Right lobe of liver (tissue), 6 donors: Measurements from ENCODE around the gene RNF44. TPM values are rescaled to one million over a fixed set of nuclear protein-coding genes. Genes with fewer than 3 reads are reported as not detected.

Experiments used
- ATAC-seq, 4 donors: fragments of 200-7000 bp; cut with Tn5 transposase; one replicate each; pipeline ENCODE4 v1.9.1; 2020; ENCODE audit warnings: mild to moderate bottlenecking in 4 of 4, moderate library complexity in 4 of 4
- DNase-seq, 3 donors: peaks; one replicate each; pipeline ENCODE4 v3.0.0-alpha.2; 2020
- H3K27ac ChIP-seq, 3 donors: fragments of 200-600 bp; one replicate each; pipeline ENCODE4 v1.8.0; 2022
- H3K27me3 ChIP-seq, 2 donors: fragments of 200-600 bp; one replicate each; pipeline ENCODE4 v1.8.0; 2022
- H3K36me3 ChIP-seq, 4 donors: fragments of 200-600 bp; sonication (generic) in 1 of 4; one replicate each; pipeline versions ENCODE4 v1.5.1 to v1.8.0; 2017 to 2022; ENCODE audit warnings: control low read depth in 1 of 4
- H3K4me1 ChIP-seq, 4 donors: fragments of 200-600 bp; sonication (generic) in 1 of 4; one replicate each; pipeline versions ENCODE4 v1.5.1 to v1.8.0; 2017 to 2022; ENCODE audit warnings: control low read depth in 1 of 4
- H3K4me3 ChIP-seq, 3 donors: fragments of 200-600 bp; one replicate each; pipeline ENCODE4 v1.8.0; 2022
- H3K9me3 ChIP-seq, 4 donors: fragments of 200-600 bp; sonication (generic) in 1 of 4; one replicate each; pipeline versions ENCODE4 v1.5.1 to v1.8.0; 2017 to 2022; ENCODE audit warnings: control low read depth in 1 of 4
- CTCF ChIP-seq, 4 donors: fragments of 200-600 bp in 3 of 4; fragments of 450-650 bp in 1 of 4; IDR thresholded peaks; one replicate each; pipeline versions ENCODE4 v1.5.1 to v1.8.0; 2016 to 2022; ENCODE audit warnings: antibody characterized with exemption in 4 of 4, mild to moderate bottlenecking in 2 of 4
- POLR2A ChIP-seq: fragments of 450-650 bp; IDR thresholded peaks from one replicate; pipeline ENCODE4 v1.6.1; 2017; ENCODE audit warnings: antibody characterized with exemption, mild to moderate bottlenecking
- WGBS: methylation state at CpG from one replicate; pipeline ENCODE4 v1.1.6; 2018; ENCODE audit warnings: low coverage, low lambda C conversion rate; ENCODE audit not compliant: insufficient coverage; ENCODE audit errors: missing lambda C conversion rate; 5-methylcytosine and 5-hydroxymethylcytosine counted together
- intact Hi-C, 2 donors: fragments of 100-400 bp; cut with DNase I; formaldehyde crosslinking; loops; one replicate each; pipeline versions ENCODE4 v1.11.2 to v1.14.1; 2022
- total RNA-seq, 6 experiments: library from RNA; depleted of rRNA in 2 of 6; stranded (reverse); fragments of >200 nt in 2 of 6; fragmentation: NEBNext Ultra II Directional in 3 of 6; extraction: Animal tissue kit (Norgen Biotek cat#: 25700) in 3 of 6; gene quantifications; one replicate each; pipeline versions ENCODE4 v1.1.0 to v1.2.4, GENCODE V29; 2016 to 2023
- donor health status: DM: no; HTN: yes; CAD: no.
- donor health status: DM: no; HTN: no; CAD: no.
- donor health status: DM: no; HTN: no; CAD: no.
- donor health status: DM: no; HTN: yes; CAD: no.
- donor health status: DM: no; HTN: yes; CAD: no.

The RNF44 gene
- total RNA-seq, 6 experiments from 2014 or later = 5.1 to 16.3 (median 12.7) TPM

- no peaks in the 10 kb centered on the region for H3K9me3 ChIP-seq
- H3K27me3 ChIP-seq = no peaks in the 10 kb centered on the region
- TF ChIP-seq POLR2A (no peak), CTCF (IDR thresholded peaks at IDR 0.05) (no peak)
- H3K27ac ChIP-seq = no peak overlapping the region
- DNase-seq = no peak
- no peak for ATAC-seq
- 94% methylated on average over 5 of the region's 5 CpGs for WGBS
- no peak overlapping the region for H3K4me3 ChIP-seq
- H3K36me3 ChIP-seq = peaks cover 0 to 92% (median 40%) of the 10 kb centered on the region in 4 donors
- intact Hi-C loops = no loop called here
- no peaks in the 10 kb centered on the region for H3K4me1 ChIP-seq
Measured at GRCh38 chr5:176499273-176499672, 37.9 kb downstream of the RNF44 start.

GRCh38 chr5:176497852-176498251, 39.4 kb downstream of the RNF44 start:
- ATAC-seq = no peak
- Histone ChIP-seq H3K27me3 (no peaks in the 10 kb centered on the region), H3K36me3 (peaks cover 0 to 94% (median 45%) of the 10 kb centered on the region in 4 donors), H3K27ac (no peak overlapping the region), H3K4me3 (no peak overlapping the region), H3K9me3 (no peaks in the 10 kb centered on the region), H3K4me1 (no peaks in the 10 kb centered on the region)
- intact Hi-C loops = no loop called here
- TF ChIP-seq POLR2A (no peak), CTCF (IDR thresholded peaks at IDR 0.05) (no peak)
- 88% methylated on average over 7 of the region's 9 CpGs for WGBS
- DNase-seq = no peak

GRCh38 chr5:176492431-176492830, 44.8 kb downstream of the RNF44 start:
- DNase-seq (no peak), ATAC-seq (no peak)
- no peak overlapping the region for H3K4me3 ChIP-seq
- no peaks in the 10 kb centered on the region for H3K27me3 ChIP-seq
- H3K27ac ChIP-seq = no peak overlapping the region
- peaks cover 0 to 80% (median 38%) of the 10 kb centered on the region in 4 donors for H3K36me3 ChIP-seq
- H3K9me3 ChIP-seq = no peaks in the 10 kb centered on the region
- WGBS = 54% methylated on average over 3 of the region's 3 CpGs
- intact Hi-C loops = no loop called here
- TF ChIP-seq POLR2A (no peak), CTCF (IDR thresholded peaks at IDR 0.05) (no peak)
- no peaks in the 10 kb centered on the region for H3K4me1 ChIP-seq

GRCh38 chr5:176491901-176492300, 45.3 kb downstream of the RNF44 start:
- TF ChIP-seq POLR2A (no peak), CTCF (IDR thresholded peaks at IDR 0.05) (no peak)
- H3K36me3 ChIP-seq = peaks cover 0 to 75% (median 36%) of the 10 kb centered on the region in 4 donors
- 79% methylated on average over 2 of the region's 8 CpGs for WGBS
- H3K27ac ChIP-seq = no peak overlapping the region
- no peak for DNase-seq
- H3K9me3 ChIP-seq = no peaks in the 10 kb centered on the region
- intact Hi-C loops = no loop called here
- H3K27me3 ChIP-seq = no peaks in the 10 kb centered on the region
- no peak overlapping the region for H3K4me3 ChIP-seq
- ATAC-seq = no peak
- H3K4me1 ChIP-seq = no peaks in the 10 kb centered on the region

- intact Hi-C loops = no loop called here
- no peak for DNase-seq
- no peak overlapping the region for H3K4me3 ChIP-seq
- WGBS = 50% methylated on average over 3 of the region's 3 CpGs
- H3K9me3 ChIP-seq = no peaks in the 10 kb centered on the region
- H3K27ac ChIP-seq = no peak overlapping the region
- H3K4me1 ChIP-seq = peaks cover 0 to 7% (median 0%) of the 10 kb centered on the region in 4 donors
- peaks cover 0 to 67% (median 28%) of the 10 kb centered on the region in 4 donors for H3K36me3 ChIP-seq
- TF ChIP-seq CTCF (IDR thresholded peaks at IDR 0.05) = no peak
- no peak for TF ChIP-seq POLR2A
- no peak for ATAC-seq
- H3K27me3 ChIP-seq = no peaks in the 10 kb centered on the region
Measured at GRCh38 chr5:176491101-176491502, 46.1 kb downstream of the RNF44 start.
